Measurements from ENCODE around the gene PIKFYVE.

DNA sequence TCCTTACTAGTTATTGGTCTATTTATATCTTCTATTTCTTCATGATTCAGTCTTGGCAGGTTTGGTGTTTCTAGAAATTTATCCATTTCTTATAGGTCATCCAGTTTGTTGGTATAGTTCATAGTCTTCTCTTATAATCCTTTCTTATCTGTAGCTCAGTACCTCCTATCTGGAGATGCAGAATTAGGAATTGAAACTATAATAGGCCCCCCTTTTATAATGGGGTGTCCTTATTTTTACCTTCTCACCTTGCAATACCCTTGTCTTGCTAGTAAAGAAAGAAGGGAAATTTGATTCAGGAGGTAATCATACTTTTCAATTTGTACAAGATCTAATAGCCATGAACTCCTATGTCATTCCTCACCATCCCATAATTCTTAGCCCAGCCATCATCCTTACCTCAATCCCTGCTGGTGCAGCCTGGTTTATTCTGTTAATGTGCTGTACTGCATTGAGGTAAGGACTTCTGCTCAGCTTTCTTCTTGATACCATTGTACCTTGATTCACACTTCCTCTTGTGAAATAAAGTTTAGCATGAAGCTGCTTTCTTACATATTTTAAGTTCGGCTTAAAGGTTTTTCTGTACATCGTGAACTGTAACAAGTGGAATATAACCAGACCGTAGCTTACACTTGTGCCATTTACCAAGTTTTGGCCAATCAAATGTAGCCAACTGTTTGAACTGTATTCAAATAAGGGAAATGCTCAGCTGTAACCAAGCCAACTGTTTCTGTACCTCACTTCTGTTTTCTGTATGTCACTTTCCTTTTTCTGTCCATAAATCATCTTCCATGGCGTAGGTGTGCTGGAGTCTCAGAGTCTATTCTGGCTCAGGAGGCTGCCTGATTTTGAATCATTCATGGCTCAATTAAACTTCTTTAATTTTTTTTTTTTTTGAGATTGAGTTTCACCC lies 100.4 kb downstream of the PIKFYVE start:
- TF ChIP-seq, protein P1, sequence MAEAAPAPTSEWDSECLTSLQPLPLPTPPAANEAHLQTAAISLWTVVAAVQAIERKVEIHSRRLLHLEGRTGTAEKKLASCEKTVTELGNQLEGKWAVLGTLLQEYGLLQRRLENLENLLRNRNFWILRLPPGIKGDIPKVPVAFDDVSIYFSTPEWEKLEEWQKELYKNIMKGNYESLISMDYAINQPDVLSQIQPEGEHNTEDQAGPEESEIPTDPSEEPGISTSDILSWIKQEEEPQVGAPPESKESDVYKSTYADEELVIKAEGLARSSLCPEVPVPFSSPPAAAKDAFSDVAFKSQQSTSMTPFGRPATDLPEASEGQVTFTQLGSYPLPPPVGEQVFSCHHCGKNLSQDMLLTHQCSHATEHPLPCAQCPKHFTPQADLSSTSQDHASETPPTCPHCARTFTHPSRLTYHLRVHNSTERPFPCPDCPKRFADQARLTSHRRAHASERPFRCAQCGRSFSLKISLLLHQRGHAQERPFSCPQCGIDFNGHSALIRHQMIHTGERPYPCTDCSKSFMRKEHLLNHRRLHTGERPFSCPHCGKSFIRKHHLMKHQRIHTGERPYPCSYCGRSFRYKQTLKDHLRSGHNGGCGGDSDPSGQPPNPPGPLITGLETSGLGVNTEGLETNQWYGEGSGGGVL (tag by site-specific recombination; IDR thresholded peaks at IDR 0.05), result no peak
- TF ChIP-seq, protein P2, sequence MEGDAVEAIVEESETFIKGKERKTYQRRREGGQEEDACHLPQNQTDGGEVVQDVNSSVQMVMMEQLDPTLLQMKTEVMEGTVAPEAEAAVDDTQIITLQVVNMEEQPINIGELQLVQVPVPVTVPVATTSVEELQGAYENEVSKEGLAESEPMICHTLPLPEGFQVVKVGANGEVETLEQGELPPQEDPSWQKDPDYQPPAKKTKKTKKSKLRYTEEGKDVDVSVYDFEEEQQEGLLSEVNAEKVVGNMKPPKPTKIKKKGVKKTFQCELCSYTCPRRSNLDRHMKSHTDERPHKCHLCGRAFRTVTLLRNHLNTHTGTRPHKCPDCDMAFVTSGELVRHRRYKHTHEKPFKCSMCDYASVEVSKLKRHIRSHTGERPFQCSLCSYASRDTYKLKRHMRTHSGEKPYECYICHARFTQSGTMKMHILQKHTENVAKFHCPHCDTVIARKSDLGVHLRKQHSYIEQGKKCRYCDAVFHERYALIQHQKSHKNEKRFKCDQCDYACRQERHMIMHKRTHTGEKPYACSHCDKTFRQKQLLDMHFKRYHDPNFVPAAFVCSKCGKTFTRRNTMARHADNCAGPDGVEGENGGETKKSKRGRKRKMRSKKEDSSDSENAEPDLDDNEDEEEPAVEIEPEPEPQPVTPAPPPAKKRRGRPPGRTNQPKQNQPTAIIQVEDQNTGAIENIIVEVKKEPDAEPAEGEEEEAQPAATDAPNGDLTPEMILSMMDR (tag by site-specific recombination; IDR thresholded peaks at IDR 0.05), result no peak
